T-cell (primary cell): ENCODE measurements around the gene CACNA2D1. TPM values are rescaled to one million over a fixed set of nuclear protein-coding genes. Genes with fewer than 3 reads are reported as not detected.

ENCODE experiments used
- ATAC-seq, 4 experiments: fragments of 200-7000 bp in 3 of 4; fragments of 150-1000 bp in 1 of 4; cut with Tn5 transposase; replicated peaks in 1 of 4; 1 replicate in 3 of 4; 2 replicates in 1 of 4; pipeline ENCODE4 v1.10.0; 2021; ENCODE audit warnings: moderate library complexity in 3 of 4, mild to moderate bottlenecking in 2 of 4, moderate number of reproducible peaks in 1 of 4
- CTCF ChIA-PET, 2 donors: fragments of 300-600 bp; sonication (Branson Sonifier 250); formaldehyde crosslinking; loops; one replicate each; lab custom pipeline; 2022; ENCODE audit warnings: antibody characterized with exemption in 2 of 2; lab: Charles Lee
- POLR2A ChIA-PET, 2 donors: fragments of 300-600 bp; sonication (Branson Sonifier 250); formaldehyde crosslinking; loops; one replicate each; lab custom pipeline; 2022; ENCODE audit warnings: antibody characterized with exemption in 2 of 2; lab: Charles Lee
- DNase-seq, 35 experiments: peaks; one replicate each; pipeline versions ENCODE4 v3.0.0 to v3.0.0-alpha.2; 2013 to 2023
- H3K27ac ChIP-seq: one replicate; pipeline ENCODE4 v1.5.1; 2013; ENCODE audit warnings: low read length
- H3K27me3 ChIP-seq, 2 experiments: replicated peaks in 1 of 2; 1 replicate in 1 of 2; 2 replicates in 1 of 2; pipeline versions ENCODE4 v1.6.1 to v1.7.0; 2013; ENCODE audit warnings: low read length in 1 of 2, mixed read lengths in 1 of 2; ENCODE audit not compliant: control insufficient read depth in 2 of 2, insufficient read depth in 2 of 2; ENCODE audit errors: extremely low read depth in 1 of 2
- H3K36me3 ChIP-seq, 2 donors: 1 replicate in 1 of 2; 2 replicates in 1 of 2; pipeline versions ENCODE4 v1.6.1 to v1.7.0; 2013; ENCODE audit warnings: low read length in 1 of 2; ENCODE audit not compliant: control insufficient read depth in 2 of 2, insufficient read depth in 1 of 2; ENCODE audit errors: extremely low read depth in 1 of 2
- H3K4me1 ChIP-seq, 2 experiments: 1 replicate in 1 of 2; 2 replicates in 1 of 2; pipeline versions ENCODE4 v1.6.1 to v1.7.0; 2013; ENCODE audit warnings: low read length in 2 of 2, mixed read lengths in 1 of 2; ENCODE audit not compliant: insufficient read depth in 2 of 2, control insufficient read depth in 1 of 2; ENCODE audit errors: extremely low read depth in 1 of 2
- H3K4me3 ChIP-seq, 2 donors: 1 replicate in 1 of 2; 2 replicates in 1 of 2; pipeline versions ENCODE4 v1.5.1 to v1.7.0; 2013; ENCODE audit warnings: mild to moderate bottlenecking in 2 of 2, low read length in 1 of 2, moderate library complexity in 1 of 2; ENCODE audit not compliant: control insufficient read depth in 1 of 2; ENCODE audit errors: extremely low read depth in 1 of 2
- H3K9me3 ChIP-seq: 2 replicates; pipeline ENCODE4 v1.7.0; 2013
- H3K27ac Mint-ChIP-seq, 2 donors: one replicate each; pipeline ENCODE4 v1.8.0; 2020 to 2021; ENCODE audit warnings: mild to moderate bottlenecking in 2 of 2, mixed read lengths in 2 of 2
- H3K27me3 Mint-ChIP-seq, 2 donors: one replicate each; pipeline ENCODE4 v1.8.0; 2021 to 2022; ENCODE audit warnings: mixed read lengths in 2 of 2
- H3K36me3 Mint-ChIP-seq: one replicate; pipeline ENCODE4 v1.8.0; 2021; ENCODE audit warnings: mixed read lengths
- H3K4me1 Mint-ChIP-seq, 3 donors: one replicate each; pipeline ENCODE4 v1.8.0; 2020 to 2022; ENCODE audit warnings: mixed read lengths in 3 of 3, mild to moderate bottlenecking in 1 of 3
- H3K4me3 Mint-ChIP-seq, 3 donors: one replicate each; pipeline ENCODE4 v1.8.0; 2020 to 2022; ENCODE audit warnings: mild to moderate bottlenecking in 3 of 3, mixed read lengths in 3 of 3, moderate library complexity in 3 of 3
- H3K9me3 Mint-ChIP-seq, 3 donors: one replicate each; pipeline ENCODE4 v1.8.0; 2020 to 2022; ENCODE audit warnings: mixed read lengths in 3 of 3
- WGBS: methylation state at CpG from one replicate; pipeline ENCODE4 v1.1.5; 2013; ENCODE audit warnings: missing lambda C conversion rate; ENCODE audit not compliant: insufficient coverage; 5-methylcytosine and 5-hydroxymethylcytosine counted together
- total RNA-seq, 35 experiments: library from RNA in 6 of 35; stranded (reverse) in 6 of 35; fragments of 120-200 nt in 1 of 35; gene quantifications; one replicate each; pipeline versions ENCODE4 v1.2.1 to v1.2.4 and lab custom pipeline; 2013 to 2026

Gene CACNA2D1
- total RNA-seq, 5 donors from 2014 or later (not counting 1 experiment from before 2014, with no cell fraction given): 0.03 to 0.43 (median 0.35) TPM; not detected in 2

DNA sequence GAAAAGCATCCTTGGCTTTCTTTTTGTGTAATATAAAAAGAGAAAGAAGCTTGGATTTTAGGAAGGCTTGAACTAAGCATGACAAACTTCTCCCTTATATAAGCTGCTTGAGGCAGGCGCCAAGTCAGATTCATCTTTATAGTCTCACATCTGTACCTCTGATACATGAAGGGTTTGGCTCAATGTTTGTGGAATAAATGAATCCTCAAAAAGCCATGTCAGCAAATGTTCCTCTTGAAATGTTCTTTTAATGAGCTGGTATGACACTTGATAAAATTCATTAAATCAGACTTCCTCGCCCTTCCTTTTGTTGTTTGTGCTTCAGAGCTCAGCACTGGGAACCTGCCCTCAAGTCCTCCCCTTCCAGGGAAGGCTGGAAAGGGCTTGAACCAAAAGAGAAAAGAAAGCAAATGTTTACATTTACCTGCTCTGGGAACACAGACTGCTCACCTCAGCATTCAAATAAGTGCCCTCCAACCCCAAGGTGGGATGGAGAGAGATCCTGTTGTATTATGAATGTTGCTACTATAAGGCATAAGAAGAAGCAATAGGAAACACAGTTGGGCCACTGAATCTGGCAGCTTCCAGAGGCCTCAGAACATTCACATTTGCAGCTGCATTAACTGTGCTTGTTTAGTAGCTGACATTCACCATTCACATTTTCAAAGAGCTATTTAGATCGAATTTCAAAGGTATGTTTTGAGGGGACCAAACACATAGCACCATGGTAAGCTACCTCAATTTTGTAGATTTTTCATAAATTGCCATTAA lies 212.6 kb downstream of the CACNA2D1 start:
- no peak overlapping the region for H3K27ac ChIP-seq
- Mint-ChIP-seq H3K27me3 (no peaks in the 10 kb centered on the region), H3K27ac (no peak overlapping the region), H3K4me3 (no peak overlapping the region), H3K36me3 (no peaks in the 10 kb centered on the region), H3K9me3 (no peaks in the 10 kb centered on the region), H3K4me1 (no peaks in the 10 kb centered on the region)
- POLR2A ChIA-PET: no interaction called here
- no peak for DNase-seq
- H3K4me3 ChIP-seq: no peak overlapping the region
- no peaks in the 10 kb centered on the region for H3K27me3 ChIP-seq
- H3K4me1 ChIP-seq: no peaks in the 10 kb centered on the region
- no peaks in the 10 kb centered on the region for H3K9me3 ChIP-seq
- WGBS: no CpG with 5 or more reads among the region's 3 CpGs
- H3K36me3 ChIP-seq: no peaks in the 10 kb centered on the region
- ATAC-seq: no peak
- CTCF ChIA-PET: interaction anchor here in 1 of 2 donors (0.9 kb wide), 1 partner anchor 499 kb away, joined by 4 read pairs; no protein-coding TSS in a partner anchor

- WGBS: 76% methylated on average over 2 of the region's 2 CpGs
- Mint-ChIP-seq H3K4me3 (no peak overlapping the region), H3K27ac (no peak overlapping the region), H3K36me3 (no peaks in the 10 kb centered on the region), H3K4me1 (no peaks in the 10 kb centered on the region), H3K27me3 (no peaks in the 10 kb centered on the region), H3K9me3 (peaks cover 0 to 3% (median 0%) of the 10 kb centered on the region in 3 donors)
- H3K27me3 ChIP-seq: no peaks in the 10 kb centered on the region
- H3K9me3 ChIP-seq: no peaks in the 10 kb centered on the region
- H3K36me3 ChIP-seq: no peaks in the 10 kb centered on the region
- no peak overlapping the region for H3K27ac ChIP-seq
- ChIA-PET POLR2A (no interaction called here), CTCF (no interaction called here)
- DNase-seq (no peak), ATAC-seq (no peak)
- no peak overlapping the region for H3K4me3 ChIP-seq
- no peaks in the 10 kb centered on the region for H3K4me1 ChIP-seq
Observed at GRCh38 chr7:82229164-82229563, 214.4 kb downstream of the CACNA2D1 start.

DNA sequence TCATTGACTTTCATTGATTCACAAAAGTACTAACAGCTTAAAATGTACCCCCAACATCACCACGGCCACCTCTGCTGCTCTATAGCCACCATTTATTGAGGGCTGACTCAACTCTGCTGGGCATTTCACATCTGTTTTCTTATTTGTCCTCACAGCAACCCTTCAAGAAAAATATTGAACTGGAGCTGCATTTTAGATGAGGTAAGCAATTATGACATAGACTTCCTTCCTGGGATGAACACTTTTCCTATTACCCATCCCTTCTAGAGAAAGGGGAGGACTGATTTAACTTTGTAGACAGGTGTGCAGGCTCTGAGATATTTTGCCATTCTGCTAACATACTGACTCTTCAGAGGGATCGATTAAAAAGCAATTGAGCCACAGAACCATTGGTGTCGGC lies 217.4 kb downstream of the CACNA2D1 start:
- no peaks in the 10 kb centered on the region for H3K4me1 ChIP-seq
- ChIA-PET POLR2A (no interaction called here), CTCF (no interaction called here)
- no peaks in the 10 kb centered on the region for H3K36me3 Mint-ChIP-seq
- no peaks in the 10 kb centered on the region for H3K36me3 ChIP-seq
- no peak for ATAC-seq
- no peaks in the 10 kb centered on the region for H3K27me3 Mint-ChIP-seq
- no peak overlapping the region for H3K4me3 ChIP-seq
- no peak overlapping the region for H3K27ac Mint-ChIP-seq
- no peaks in the 10 kb centered on the region for H3K9me3 ChIP-seq
- no peaks in the 10 kb centered on the region for H3K4me1 Mint-ChIP-seq
- no CpG with 5 or more reads among the region's 3 CpGs for WGBS
- H3K9me3 Mint-ChIP-seq: peaks cover 0 to 6% (median 0%) of the 10 kb centered on the region in 3 donors
- H3K4me3 Mint-ChIP-seq: no peak overlapping the region
- no peak for DNase-seq
- no peaks in the 10 kb centered on the region for H3K27me3 ChIP-seq
- no peak overlapping the region for H3K27ac ChIP-seq

GRCh38 chr7:82224529-82224928 lies 219.0 kb downstream of the CACNA2D1 start:
- Mint-ChIP-seq H3K4me1 (no peaks in the 10 kb centered on the region), H3K27me3 (no peaks in the 10 kb centered on the region), H3K4me3 (no peak overlapping the region), H3K9me3 (peaks cover 0 to 6% (median 0%) of the 10 kb centered on the region in 3 donors), H3K36me3 (no peaks in the 10 kb centered on the region), H3K27ac (no peak overlapping the region)
- H3K4me1 ChIP-seq: no peaks in the 10 kb centered on the region
- H3K36me3 ChIP-seq: no peaks in the 10 kb centered on the region
- no peaks in the 10 kb centered on the region for H3K9me3 ChIP-seq
- ATAC-seq (no peak), DNase-seq (no peak)
- H3K27me3 ChIP-seq: no peaks in the 10 kb centered on the region
- WGBS: no CpG with 5 or more reads among the region's 6 CpGs
- CTCF ChIA-PET: no interaction called here
- H3K27ac ChIP-seq: no peak overlapping the region
- POLR2A ChIA-PET: no interaction called here
- H3K4me3 ChIP-seq: no peak overlapping the region

DNA sequence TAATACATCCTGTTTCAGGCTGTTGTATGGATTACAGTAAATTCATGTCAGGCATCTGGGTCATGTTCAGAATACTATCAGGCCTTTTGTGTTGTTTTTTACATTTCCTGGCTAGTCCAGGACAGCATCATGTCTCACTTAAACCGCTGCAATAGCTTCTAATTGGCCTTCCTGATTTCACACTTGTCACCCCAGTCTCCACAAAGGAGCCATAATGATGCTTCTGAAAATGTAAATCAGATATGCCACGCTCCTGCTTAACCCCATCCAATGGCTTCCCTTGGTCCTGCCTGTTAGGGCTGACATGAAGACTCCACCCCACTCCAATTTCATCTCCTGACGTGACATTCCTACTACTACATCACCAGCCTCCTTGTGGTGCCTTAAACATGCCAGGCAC lies 220.0 kb downstream of the CACNA2D1 start:
- 53% methylated on average over 3 of the region's 3 CpGs for WGBS
- Histone ChIP-seq H3K9me3 (no peaks in the 10 kb centered on the region), H3K4me1 (no peaks in the 10 kb centered on the region), H3K27me3 (no peaks in the 10 kb centered on the region), H3K4me3 (no peak overlapping the region), H3K27ac (no peak overlapping the region), H3K36me3 (no peaks in the 10 kb centered on the region)
- ChIA-PET POLR2A (no interaction called here), CTCF (no interaction called here)
- Mint-ChIP-seq H3K27me3 (no peaks in the 10 kb centered on the region), H3K4me1 (no peaks in the 10 kb centered on the region), H3K36me3 (no peaks in the 10 kb centered on the region), H3K27ac (no peak overlapping the region), H3K9me3 (peaks cover 0 to 6% (median 0%) of the 10 kb centered on the region in 3 donors), H3K4me3 (no peak overlapping the region)
- DNase-seq: no peak
- no peak for ATAC-seq

DNA sequence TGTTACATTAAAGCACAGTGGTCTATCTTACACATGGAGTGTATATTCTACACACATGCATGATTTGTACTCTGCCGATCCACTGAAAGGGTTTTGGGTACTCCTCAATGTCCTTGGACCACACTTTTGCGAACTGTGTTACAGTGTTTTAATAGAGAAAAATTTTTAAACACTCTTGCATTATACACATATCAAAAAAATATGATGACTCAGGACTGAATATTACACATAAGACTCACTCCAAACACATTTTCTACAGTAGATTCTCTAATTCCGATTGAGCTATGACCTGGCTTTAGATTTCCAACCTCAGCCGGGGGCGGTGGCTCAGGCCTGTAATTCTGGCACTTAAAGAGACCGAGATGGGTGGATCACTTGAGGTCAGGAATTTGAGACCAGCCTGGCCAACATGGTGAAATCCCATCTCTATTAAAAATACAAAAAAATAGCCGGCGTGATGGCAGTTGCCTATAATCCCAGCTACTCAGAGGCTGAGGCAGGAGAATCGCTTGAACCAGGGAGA lies 222.4 kb downstream of the CACNA2D1 start:
- WGBS: 93% methylated on average over 3 of the region's 9 CpGs
- CTCF ChIA-PET: no interaction called here

More for the DNA sequence above, 222.4 kb downstream of the CACNA2D1 start:
- Histone ChIP-seq H3K36me3 (no peaks in the 10 kb centered on the region), H3K4me1 (no peaks in the 10 kb centered on the region), H3K4me3 (no peak overlapping the region), H3K27ac (no peak overlapping the region), H3K27me3 (no peaks in the 10 kb centered on the region), H3K9me3 (no peaks in the 10 kb centered on the region)
- H3K4me3 Mint-ChIP-seq: no peak overlapping the region
- POLR2A ChIA-PET: no interaction called here
- no peak overlapping the region for H3K27ac Mint-ChIP-seq
- ATAC-seq (no peak), DNase-seq (no peak)
- no peaks in the 10 kb centered on the region for H3K36me3 Mint-ChIP-seq
- H3K9me3 Mint-ChIP-seq: peaks cover 0 to 6% (median 0%) of the 10 kb centered on the region in 3 donors
- no peaks in the 10 kb centered on the region for H3K27me3 Mint-ChIP-seq
- no peaks in the 10 kb centered on the region for H3K4me1 Mint-ChIP-seq
